ENCODE measurements around the gene TRAK2.
"Not testable (repeated sequence)": the region's sequence is repeated elsewhere in the genome, so short reads cannot be mapped to it uniquely, and the experiment has no call there.

The TRAK2 gene

GRCh38 chr2:201436141-201436540, 15.1 kb downstream of the TRAK2 start:
- no peaks in the 10 kb centered on the region for H3K36me3 ChIP-seq (ENCODE audit: control insufficient read depth, insufficient read depth, low read length)
- no peak overlapping the region for H3K4me3 ChIP-seq (replicated peaks; ENCODE audit: low read depth, low read length)
- DNase-seq (ENCODE audit: extremely low read depth, insufficient read length) = no peak
- no peaks in the 10 kb centered on the region for H3K27me3 ChIP-seq (replicated peaks; ENCODE audit: control insufficient read depth, insufficient read depth, low read length)
- no peak for TF ChIP-seq CTCF (IDR thresholded peaks at IDR 0.05; ENCODE audit: insufficient read depth, low read length, poor library complexity, severe bottlenecking)

- no peak for TF ChIP-seq CTCF (IDR thresholded peaks at IDR 0.05; ENCODE audit: insufficient read depth, low read length, poor library complexity, severe bottlenecking)
- Histone ChIP-seq H3K27me3 (replicated peaks; ENCODE audit: control insufficient read depth, insufficient read depth, low read length) (no peaks in the 10 kb centered on the region), H3K4me3 (replicated peaks; ENCODE audit: low read depth, low read length) (no peak overlapping the region), H3K36me3 (ENCODE audit: control insufficient read depth, insufficient read depth, low read length) (no peaks in the 10 kb centered on the region)
- no peak for DNase-seq (ENCODE audit: extremely low read depth, insufficient read length)
These were observed 17.8 kb downstream of the TRAK2 start for GRCh38 chr2:201433394-201433995.

GRCh38 chr2:201432621-201433393, 18.5 kb downstream of the TRAK2 start:
- no peak for TF ChIP-seq CTCF (IDR thresholded peaks at IDR 0.05; ENCODE audit: insufficient read depth, low read length, poor library complexity, severe bottlenecking)
- Histone ChIP-seq H3K4me3 (replicated peaks; ENCODE audit: low read depth, low read length) (no peak overlapping the region), H3K36me3 (ENCODE audit: control insufficient read depth, insufficient read depth, low read length) (no peaks in the 10 kb centered on the region), H3K27me3 (replicated peaks; ENCODE audit: control insufficient read depth, insufficient read depth, low read length) (no peaks in the 10 kb centered on the region)
- no peak for DNase-seq (ENCODE audit: extremely low read depth, insufficient read length)

- TF ChIP-seq CTCF (IDR thresholded peaks at IDR 0.05; ENCODE audit: insufficient read depth, low read length, poor library complexity, severe bottlenecking) = no peak
- H3K36me3 ChIP-seq (ENCODE audit: control insufficient read depth, insufficient read depth, low read length) = no peaks in the 10 kb centered on the region
- no peak for DNase-seq (ENCODE audit: extremely low read depth, insufficient read length)
- H3K4me3 ChIP-seq (replicated peaks; ENCODE audit: low read depth, low read length) = no peak overlapping the region
- no peaks in the 10 kb centered on the region for H3K27me3 ChIP-seq (replicated peaks; ENCODE audit: control insufficient read depth, insufficient read depth, low read length)
These were observed 19.1 kb downstream of the TRAK2 start for GRCh38 chr2:201432038-201432620.

- Histone ChIP-seq H3K27me3 (replicated peaks; ENCODE audit: control insufficient read depth, insufficient read depth, low read length) (no peaks in the 10 kb centered on the region), H3K36me3 (ENCODE audit: control insufficient read depth, insufficient read depth, low read length) (no peaks in the 10 kb centered on the region), H3K4me3 (replicated peaks; ENCODE audit: low read depth, low read length) (no peak overlapping the region)
- DNase-seq (ENCODE audit: extremely low read depth, insufficient read length) = no peak
- TF ChIP-seq CTCF (IDR thresholded peaks at IDR 0.05; ENCODE audit: insufficient read depth, low read length, poor library complexity, severe bottlenecking) = no peak
These were observed 20.4 kb downstream of the TRAK2 start for GRCh38 chr2:201430839-201431238.

GRCh38 chr2:201430322-201430721, 20.9 kb downstream of the TRAK2 start:
- H3K4me3 ChIP-seq (replicated peaks; ENCODE audit: low read depth, low read length); DNase-seq (ENCODE audit: extremely low read depth, insufficient read length); H3K27me3 ChIP-seq (replicated peaks; ENCODE audit: control insufficient read depth, insufficient read depth, low read length); H3K36me3 ChIP-seq (ENCODE audit: control insufficient read depth, insufficient read depth, low read length): not testable (repeated sequence)

GRCh38 chr2:201429835-201430234, 21.4 kb downstream of the TRAK2 start:
- not testable (repeated sequence) for H3K36me3 ChIP-seq (ENCODE audit: control insufficient read depth, insufficient read depth, low read length); H3K27me3 ChIP-seq (replicated peaks; ENCODE audit: control insufficient read depth, insufficient read depth, low read length); DNase-seq (ENCODE audit: extremely low read depth, insufficient read length); H3K4me3 ChIP-seq (replicated peaks; ENCODE audit: low read depth, low read length)

GRCh38 chr2:201428366-201428765, 22.9 kb downstream of the TRAK2 start:
- DNase-seq (ENCODE audit: extremely low read depth, insufficient read length); H3K4me3 ChIP-seq (replicated peaks; ENCODE audit: low read depth, low read length); H3K36me3 ChIP-seq (ENCODE audit: control insufficient read depth, insufficient read depth, low read length); H3K27me3 ChIP-seq (replicated peaks; ENCODE audit: control insufficient read depth, insufficient read depth, low read length): not testable (repeated sequence)

Data from GM06990 (cell line).